ENCODE results near the gene AXDND1. TPM values are rescaled to one million over a fixed set of nuclear protein-coding genes. Genes with fewer than 3 reads are reported as not detected.

The AXDND1 gene
- polyA plus RNA-seq, 3 donors = 10.5 to 12.7 (median 11.5) TPM

GRCh38 chr1:179550746-179551682, 185.2 kb downstream of the AXDND1 start:
- DNase-seq (ENCODE audit: low read depth in 3 of 3, low spot score in 2 of 3) = no peak

- no peak for DNase-seq (ENCODE audit: low read depth in 3 of 3, low spot score in 2 of 3)
Observed at GRCh38 chr1:179554427-179554826, 188.7 kb downstream of the AXDND1 start.

- DNase-seq (ENCODE audit: low read depth in 3 of 3, low spot score in 2 of 3) = no peak
Observed at GRCh38 chr1:179558078-179558477, 192.3 kb downstream of the AXDND1 start.

GRCh38 chr1:179575497-179576314, 209.9 kb downstream of the AXDND1 start, which contains the start of gene NPHS2:
NPHS2 (minus strand) TSS chr1:179575948; CDS start chr1:179575864, 84 bp downstream.
- DNase-seq (ENCODE audit: low read depth in 3 of 3, low spot score in 2 of 3) = no peak

GRCh38 chr1:179576509-179576908, 210.7 kb downstream of the AXDND1 start:
- DNase-seq (ENCODE audit: low read depth in 3 of 3, low spot score in 2 of 3) = no peak

GRCh38 chr1:179583771-179584320, 218.1 kb downstream of the AXDND1 start:
- no peak for DNase-seq (ENCODE audit: low read depth in 3 of 3, low spot score in 2 of 3)

- peak in 1 of 3 donors; percentile 45 for DNase-seq (ENCODE audit: low read depth in 3 of 3, low spot score in 2 of 3)
Observed at GRCh38 chr1:179586107-179586823, 220.5 kb downstream of the AXDND1 start.

- DNase-seq (ENCODE audit: low read depth in 3 of 3, low spot score in 2 of 3) = no peak
Observed at GRCh38 chr1:179587336-179587735, 221.6 kb downstream of the AXDND1 start.

- DNase-seq (ENCODE audit: low read depth in 3 of 3, low spot score in 2 of 3) = no peak
Observed at GRCh38 chr1:179588425-179589024, 222.8 kb downstream of the AXDND1 start.

GRCh38 chr1:179589509-179589908, 223.7 kb downstream of the AXDND1 start:
- DNase-seq (ENCODE audit: low read depth in 3 of 3, low spot score in 2 of 3) = no peak

- no peak for DNase-seq (ENCODE audit: low read depth in 3 of 3, low spot score in 2 of 3)
Observed at GRCh38 chr1:179590671-179591070, 224.9 kb downstream of the AXDND1 start.

- no peak for DNase-seq (ENCODE audit: low read depth in 3 of 3, low spot score in 2 of 3)
Observed at GRCh38 chr1:179591253-179591591, 225.5 kb downstream of the AXDND1 start.

- DNase-seq (ENCODE audit: low read depth in 3 of 3, low spot score in 2 of 3) = no peak
Observed at GRCh38 chr1:179591592-179592580, 226.1 kb downstream of the AXDND1 start, which contains the start of gene TDRD5. TDRD5 (plus strand) TSS chr1:179591832; CDS start chr1:179592616, 784 bp downstream.

- DNase-seq (ENCODE audit: low read depth in 3 of 3, low spot score in 2 of 3) = no peak
Observed at GRCh38 chr1:179598631-179599030, 232.9 kb downstream of the AXDND1 start.

- no peak for DNase-seq (ENCODE audit: low read depth in 3 of 3, low spot score in 2 of 3)
Observed at GRCh38 chr1:179599623-179600249, 234.0 kb downstream of the AXDND1 start.

- DNase-seq (ENCODE audit: low read depth in 3 of 3, low spot score in 2 of 3) = no peak
Observed at GRCh38 chr1:179601093-179601492, 235.3 kb downstream of the AXDND1 start.
